HG03159 (cell line): ENCODE measurements around the gene ODC1.
A peak's percentile ranks its signal among the peaks of the same experiment; 100 is the strongest.
"Not testable (repeated sequence)": the region's sequence is repeated elsewhere in the genome, so short reads cannot be mapped to it uniquely, and the experiment has no call there.

Experiments used
- ATAC-seq: cut with Tn5 transposase; IDR thresholded peaks from one replicate; pipeline ENCODE4 v1.9.1; 2021; ENCODE audit warnings: mild to moderate bottlenecking, moderate library complexity; ENCODE audit not compliant: unreplicated experiment

ODC1 gene

GRCh38 chr2:10447895-10448575, at the start of gene ODC1:
ODC1 (minus strand) TSS chr2:10448327; CDS start chr2:10445032, 3,295 bp downstream.
- peak; percentile 65 for ATAC-seq

- no peak for ATAC-seq
These were observed 49.7 kb upstream of the ODC1 start for GRCh38 chr2:10497797-10498251.

GRCh38 chr2:10495988-10496313, 47.8 kb upstream of the ODC1 start:
- no peak for ATAC-seq

- no peak for ATAC-seq
These were observed 47.3 kb upstream of the ODC1 start for GRCh38 chr2:10495311-10495987.

GRCh38 chr2:10494351-10495066, 46.4 kb upstream of the ODC1 start:
- ATAC-seq: no peak

GRCh38 chr2:10493634-10494281, 45.6 kb upstream of the ODC1 start:
- peak; percentile 92 for ATAC-seq

- no peak for ATAC-seq
These were observed 45.0 kb upstream of the ODC1 start for GRCh38 chr2:10493075-10493633.

- ATAC-seq: no peak
These were observed 42.7 kb upstream of the ODC1 start for GRCh38 chr2:10490806-10491291.

GRCh38 chr2:10489842-10490555, 41.9 kb upstream of the ODC1 start:
- ATAC-seq: no peak

GRCh38 chr2:10488142-10488541, 40.0 kb upstream of the ODC1 start:
- not testable (repeated sequence) for ATAC-seq

GRCh38 chr2:10487741-10488104, 39.6 kb upstream of the ODC1 start:
- ATAC-seq: not testable (repeated sequence)

- ATAC-seq: no peak
These were observed 39.1 kb upstream of the ODC1 start for GRCh38 chr2:10487081-10487740.

- no peak for ATAC-seq
These were observed 38.5 kb upstream of the ODC1 start for GRCh38 chr2:10486601-10487079.

- ATAC-seq: no peak
These were observed 38.0 kb upstream of the ODC1 start for GRCh38 chr2:10486091-10486490.

GRCh38 chr2:10482913-10483312, 34.8 kb upstream of the ODC1 start:
- ATAC-seq: no peak

GRCh38 chr2:10482460-10482859, 34.3 kb upstream of the ODC1 start:
- no peak for ATAC-seq

GRCh38 chr2:10481666-10482157, 33.6 kb upstream of the ODC1 start:
- ATAC-seq: no peak

GRCh38 chr2:10481055-10481665, 33.0 kb upstream of the ODC1 start:
- no peak for ATAC-seq

- no peak for ATAC-seq
These were observed 32.3 kb upstream of the ODC1 start for GRCh38 chr2:10480359-10480949.
